ENCODE results near the gene AFAP1.

DNA sequence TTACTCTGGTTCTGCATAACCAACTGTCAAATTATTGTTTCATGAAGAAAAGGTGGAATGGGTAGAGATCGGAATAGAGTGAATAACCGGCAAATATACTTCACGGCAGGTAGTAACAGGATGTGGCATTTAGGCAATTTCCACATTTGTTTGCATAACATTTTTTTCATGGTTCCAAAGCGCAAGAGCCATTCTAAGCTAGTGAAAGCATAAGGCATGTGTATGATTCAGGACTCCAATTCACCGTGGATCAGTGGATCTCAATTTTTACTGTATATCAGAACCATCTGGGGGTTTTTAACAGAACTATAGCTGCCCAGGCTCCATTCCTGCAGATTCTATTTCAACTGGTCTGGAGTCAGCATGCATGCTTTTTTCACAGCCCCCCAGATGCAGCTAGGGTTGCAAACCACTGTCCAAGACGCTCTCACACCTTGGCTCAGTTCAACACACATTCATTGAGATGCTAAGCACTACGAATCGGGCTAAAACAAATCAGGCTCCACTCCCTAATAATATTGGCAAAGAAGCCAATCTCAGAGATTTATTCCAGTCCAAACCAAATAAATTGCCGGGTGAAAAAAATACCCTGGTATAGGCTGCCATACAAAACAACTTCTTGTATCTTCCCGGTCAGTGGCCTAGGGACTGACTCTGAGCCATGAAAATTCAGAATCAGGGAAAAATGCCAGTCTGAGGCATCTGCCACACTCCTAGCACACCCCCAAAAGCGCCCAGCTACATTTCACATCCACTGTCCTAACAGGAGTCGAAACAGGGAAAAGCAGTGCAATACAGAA lies 30.0 kb downstream of the AFAP1 start:
- no peak for TF ChIP-seq POLR2A (IDR thresholded peaks at IDR 0.05)
- TF ChIP-seq, protein P1, sequence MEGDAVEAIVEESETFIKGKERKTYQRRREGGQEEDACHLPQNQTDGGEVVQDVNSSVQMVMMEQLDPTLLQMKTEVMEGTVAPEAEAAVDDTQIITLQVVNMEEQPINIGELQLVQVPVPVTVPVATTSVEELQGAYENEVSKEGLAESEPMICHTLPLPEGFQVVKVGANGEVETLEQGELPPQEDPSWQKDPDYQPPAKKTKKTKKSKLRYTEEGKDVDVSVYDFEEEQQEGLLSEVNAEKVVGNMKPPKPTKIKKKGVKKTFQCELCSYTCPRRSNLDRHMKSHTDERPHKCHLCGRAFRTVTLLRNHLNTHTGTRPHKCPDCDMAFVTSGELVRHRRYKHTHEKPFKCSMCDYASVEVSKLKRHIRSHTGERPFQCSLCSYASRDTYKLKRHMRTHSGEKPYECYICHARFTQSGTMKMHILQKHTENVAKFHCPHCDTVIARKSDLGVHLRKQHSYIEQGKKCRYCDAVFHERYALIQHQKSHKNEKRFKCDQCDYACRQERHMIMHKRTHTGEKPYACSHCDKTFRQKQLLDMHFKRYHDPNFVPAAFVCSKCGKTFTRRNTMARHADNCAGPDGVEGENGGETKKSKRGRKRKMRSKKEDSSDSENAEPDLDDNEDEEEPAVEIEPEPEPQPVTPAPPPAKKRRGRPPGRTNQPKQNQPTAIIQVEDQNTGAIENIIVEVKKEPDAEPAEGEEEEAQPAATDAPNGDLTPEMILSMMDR (IDR thresholded peaks at IDR 0.05) = no peak

Measured in uterus (tissue), 2 donors.